CD4-positive, alpha-beta T cell (primary cell): ENCODE results near the gene ZNF280B. TPM values are rescaled to one million over a fixed set of nuclear protein-coding genes. Genes with fewer than 3 reads are reported as not detected.

Experiments used
- ATAC-seq: fragments of 200-7000 bp; cut with Tn5 transposase; one replicate; pipeline ENCODE4 v1.10.0; 2022; ENCODE audit warnings: mild to moderate bottlenecking; ENCODE audit not compliant: poor library complexity
- CTCF ChIA-PET: fragments of 350-600 bp; sonication (Branson Sonifier 250); formaldehyde crosslinking; loops from one replicate; lab custom pipeline; 2021; ENCODE audit warnings: antibody characterized with exemption, inconsistent platforms; lab: Charles Lee
- POLR2A ChIA-PET: fragments of 350-600 bp; sonication (Branson Sonifier 250); formaldehyde crosslinking; loops from one replicate; lab custom pipeline; 2021; ENCODE audit warnings: antibody characterized with exemption, inconsistent platforms; lab: Charles Lee
- DNase-seq, 14 experiments: peaks; one replicate each; pipeline ENCODE4 v3.0.0-alpha.2; 2013 to 2020; ENCODE audit warnings: mixed read lengths in 2 of 14
- H3K27ac ChIP-seq, 2 donors: one replicate each; pipeline versions ENCODE4 v1.5.1 to v1.7.0; 2013; ENCODE audit warnings: low read length in 2 of 2, low read depth in 1 of 2, mild to moderate bottlenecking in 1 of 2
- H3K27me3 ChIP-seq, 2 experiments: 1 replicate in 1 of 2; 2 replicates in 1 of 2; pipeline versions ENCODE4 v1.6.1 to v1.7.0; 2013; ENCODE audit warnings: low read length in 2 of 2, control low read depth in 1 of 2, mild to moderate bottlenecking in 1 of 2, moderate library complexity in 1 of 2; ENCODE audit not compliant: insufficient read depth in 2 of 2, control insufficient read depth in 1 of 2
- H3K36me3 ChIP-seq: one replicate; pipeline ENCODE4 v1.6.1; 2013; ENCODE audit warnings: low read length, control low read depth; ENCODE audit not compliant: insufficient read depth
- H3K4me1 ChIP-seq: one replicate; pipeline ENCODE4 v1.6.1; 2013; ENCODE audit warnings: low read length, control low read depth; ENCODE audit not compliant: insufficient read depth
- H3K4me3 ChIP-seq: one replicate; pipeline ENCODE4 v1.5.1; 2013; ENCODE audit warnings: mild to moderate bottlenecking, low read length, moderate library complexity
- H3K9me3 ChIP-seq, 2 experiments: 1 replicate in 1 of 2; 2 replicates in 1 of 2; pipeline versions ENCODE4 v1.6.1 to v1.7.0; 2013; ENCODE audit warnings: low read length in 2 of 2, mild to moderate bottlenecking in 2 of 2, control low read depth in 1 of 2, moderate library complexity in 1 of 2; ENCODE audit not compliant: control insufficient read depth in 1 of 2, insufficient read depth in 1 of 2
- H3K27ac Mint-ChIP-seq: one replicate; pipeline ENCODE4 v1.8.0; 2020; ENCODE audit warnings: mixed read lengths
- H3K27me3 Mint-ChIP-seq: one replicate; pipeline ENCODE4 v1.8.0; 2021; ENCODE audit warnings: mixed read lengths
- H3K36me3 Mint-ChIP-seq: one replicate; pipeline ENCODE4 v1.8.0; 2021; ENCODE audit warnings: low read depth, mixed read lengths
- H3K4me1 Mint-ChIP-seq: one replicate; pipeline ENCODE4 v1.8.0; 2021; ENCODE audit warnings: low read depth, mixed read lengths
- H3K4me3 Mint-ChIP-seq: one replicate; pipeline ENCODE4 v1.8.0; 2020; ENCODE audit warnings: mild to moderate bottlenecking, mixed read lengths
- H3K9me3 Mint-ChIP-seq: one replicate; pipeline ENCODE4 v1.8.0; 2020; ENCODE audit warnings: mixed read lengths
- CTCF ChIP-seq: fragments of 200-600 bp; IDR thresholded peaks from one replicate; pipeline ENCODE4 v1.8.0; 2022; ENCODE audit warnings: antibody characterized with exemption, mild to moderate bottlenecking
- intact Hi-C, 2 experiments: fragments of 100-400 bp; cut with DNase I in 1 of 2; cut with micrococcal nuclease in 1 of 2; formaldehyde crosslinking; loops; one replicate each; pipeline versions ENCODE4 v1.15.1 to v1.9.0; 2023 to 2025; cut with DNase I, micrococcal nuclease
- total RNA-seq, 174 experiments: library from RNA in 2 of 174; stranded (reverse) in 2 of 174; gene quantifications; one replicate each; pipeline ENCODE4 v1.2.3 and lab custom pipeline; 2021 to 2026

Gene ZNF280B
- total RNA-seq, 2 experiments from 2014 or later: 1.0 to 1.2 TPM

GRCh38 chr22:22460635-22461034 lies 47.9 kb downstream of the ZNF280B start:
- intact Hi-C loops: loop anchor here (5.0 to 10.0 kb wide), 4 partner anchors 124 to 497 kb away; no protein-coding TSS in a partner anchor
- Mint-ChIP-seq H3K4me3 (no peak overlapping the region), H3K27ac (no peak overlapping the region), H3K4me1 (no peaks in the 10 kb centered on the region), H3K36me3 (peaks cover 4% of the 10 kb centered on the region), H3K27me3 (peaks cover 58% of the 10 kb centered on the region), H3K9me3 (peaks cover 4% of the 10 kb centered on the region)
- ATAC-seq (no peak), DNase-seq (peak in 2 of 14 experiments; percentile 9 to 14)
- CTCF ChIA-PET: no interaction called here
- Histone ChIP-seq H3K4me3 (no peak overlapping the region), H3K36me3 (no peaks in the 10 kb centered on the region), H3K4me1 (no peaks in the 10 kb centered on the region), H3K27me3 (peaks cover 17 to 19% of the 10 kb centered on the region in 2 experiments), H3K27ac (no peak overlapping the region), H3K9me3 (peaks cover 14 to 27% of the 10 kb centered on the region in 2 experiments)
- POLR2A ChIA-PET: no interaction called here
- TF ChIP-seq CTCF: peak; percentile 41

GRCh38 chr22:22460060-22460459 lies 48.5 kb downstream of the ZNF280B start:
- Histone ChIP-seq H3K4me1 (no peaks in the 10 kb centered on the region), H3K27me3 (peaks cover 17 to 19% of the 10 kb centered on the region in 2 experiments), H3K27ac (no peak overlapping the region), H3K36me3 (no peaks in the 10 kb centered on the region), H3K4me3 (no peak overlapping the region), H3K9me3 (peaks cover 14 to 27% of the 10 kb centered on the region in 2 experiments)
- no peak for DNase-seq
- Mint-ChIP-seq H3K4me1 (no peaks in the 10 kb centered on the region), H3K27me3 (peaks cover 60% of the 10 kb centered on the region), H3K27ac (no peak overlapping the region), H3K4me3 (no peak overlapping the region), H3K36me3 (peaks cover 4% of the 10 kb centered on the region), H3K9me3 (peaks cover 4% of the 10 kb centered on the region)
- intact Hi-C loops: loop anchor here (5.0 to 10.0 kb wide), 4 partner anchors 125 to 497 kb away; no protein-coding TSS in a partner anchor
- no peak for TF ChIP-seq CTCF
- ChIA-PET CTCF (no interaction called here), POLR2A (no interaction called here)
- ATAC-seq: no peak

- CTCF ChIA-PET: interaction anchor here (0.6 to 1.4 kb wide), 2 partner anchors 27 to 36 kb away, joined by 3 read pairs; no protein-coding TSS in a partner anchor
- no peak for TF ChIP-seq CTCF
- H3K27ac ChIP-seq: no peak overlapping the region
- ATAC-seq: no peak
- POLR2A ChIA-PET: no interaction called here
- H3K4me1 ChIP-seq: no peaks in the 10 kb centered on the region
- H3K27me3 ChIP-seq: peaks cover 16 to 22% of the 10 kb centered on the region in 2 experiments
- peaks cover 4% of the 10 kb centered on the region for H3K36me3 Mint-ChIP-seq
- no peaks in the 10 kb centered on the region for H3K36me3 ChIP-seq
- peaks cover 14 to 27% of the 10 kb centered on the region in 2 experiments for H3K9me3 ChIP-seq
- H3K4me3 Mint-ChIP-seq: no peak overlapping the region
- H3K27ac Mint-ChIP-seq: no peak overlapping the region
- peaks cover 61% of the 10 kb centered on the region for H3K27me3 Mint-ChIP-seq
- no peaks in the 10 kb centered on the region for H3K4me1 Mint-ChIP-seq
- DNase-seq: no peak
- H3K4me3 ChIP-seq: no peak overlapping the region
- H3K9me3 Mint-ChIP-seq: peaks cover 4% of the 10 kb centered on the region
- intact Hi-C loops: no loop called here
Measured at GRCh38 chr22:22458896-22459588, 49.5 kb downstream of the ZNF280B start.
